Left lung (tissue), 10 donors: ENCODE results near the gene ZNF440. TPM values are rescaled to one million over a fixed set of nuclear protein-coding genes. Genes with fewer than 3 reads are reported as not detected.
"Not testable (repeated sequence)": the region's sequence is repeated elsewhere in the genome, so short reads cannot be mapped to it uniquely, and the experiment has no call there.

Experiments
- ATAC-seq: fragments of 200-7000 bp; cut with Tn5 transposase; one replicate; pipeline ENCODE4 v1.9.1; 2020; ENCODE audit warnings: moderate library complexity
- DNase-seq, 4 donors: peaks; one replicate each; pipeline ENCODE4 v3.0.0-alpha.2; 2013 to 2020
- H3K27ac ChIP-seq, 2 donors: fragments of 200-600 bp; sonication (generic) in 1 of 2; one replicate each; pipeline versions ENCODE4 v1.5.0 to v1.8.0; 2020 to 2021
- H3K27me3 ChIP-seq, 2 donors: fragments of 200-600 bp; sonication (generic) in 1 of 2; one replicate each; pipeline versions ENCODE4 v1.5.0 to v1.8.0; 2020 to 2021
- H3K36me3 ChIP-seq, 2 donors: fragments of 200-600 bp; sonication (generic) in 1 of 2; one replicate each; pipeline versions ENCODE4 v1.5.0 to v1.8.0; 2020 to 2021
- H3K4me1 ChIP-seq, 2 donors: fragments of 200-600 bp; one replicate each; pipeline ENCODE4 v1.8.0; 2021
- H3K4me3 ChIP-seq, 2 donors: fragments of 200-600 bp; sonication (generic) in 1 of 2; one replicate each; pipeline versions ENCODE4 v1.5.0 to v1.8.0; 2020 to 2021; ENCODE audit warnings: mild to moderate bottlenecking in 1 of 2
- H3K9me3 ChIP-seq, 2 donors: fragments of 200-600 bp; sonication (generic) in 1 of 2; one replicate each; pipeline versions ENCODE4 v1.5.0 to v1.8.0; 2020 to 2021
- intact Hi-C, 2 donors: fragments of 100-400 bp; cut with DNase I; formaldehyde crosslinking; loops; one replicate each; pipeline versions ENCODE4 v1.11.2 to v1.14.2; 2022
- polyA plus RNA-seq, 6 donors: library from polyadenylated mRNA; unstranded; fragments of 120-200 nt; gene quantifications; one replicate each; pipeline ENCODE4 v1.2.1, GENCODE V29; 2013; ENCODE audit not compliant: insufficient read length in 6 of 6
- total RNA-seq, 2 donors: library from RNA; stranded (reverse); fragmentation: NEBNext Ultra II Directional; extraction: Animal tissue kit (Norgen Biotek cat#: 25700); gene quantifications; one replicate each; pipeline ENCODE4 v1.2.1, GENCODE V29; 2021
- TF ChIP-seq, protein P1 (sequence below), 2 donors: fragments of 200-600 bp; sonication (generic) in 1 of 2; IDR thresholded peaks; one replicate each; pipeline versions ENCODE4 v1.5.0 to v1.8.0; 2021; ENCODE audit warnings: antibody characterized with exemption in 2 of 2
- donor health status: DM: no; HTN: yes; CAD: no.
- donor health status: DM: no; HTN: no; CAD: no.

ZNF440 gene
- total and polyA plus RNA-seq, 8 donors: 12.6 to 26.4 (median 20.6) TPM

- ATAC-seq: no peak
- TF ChIP-seq, protein P1, sequence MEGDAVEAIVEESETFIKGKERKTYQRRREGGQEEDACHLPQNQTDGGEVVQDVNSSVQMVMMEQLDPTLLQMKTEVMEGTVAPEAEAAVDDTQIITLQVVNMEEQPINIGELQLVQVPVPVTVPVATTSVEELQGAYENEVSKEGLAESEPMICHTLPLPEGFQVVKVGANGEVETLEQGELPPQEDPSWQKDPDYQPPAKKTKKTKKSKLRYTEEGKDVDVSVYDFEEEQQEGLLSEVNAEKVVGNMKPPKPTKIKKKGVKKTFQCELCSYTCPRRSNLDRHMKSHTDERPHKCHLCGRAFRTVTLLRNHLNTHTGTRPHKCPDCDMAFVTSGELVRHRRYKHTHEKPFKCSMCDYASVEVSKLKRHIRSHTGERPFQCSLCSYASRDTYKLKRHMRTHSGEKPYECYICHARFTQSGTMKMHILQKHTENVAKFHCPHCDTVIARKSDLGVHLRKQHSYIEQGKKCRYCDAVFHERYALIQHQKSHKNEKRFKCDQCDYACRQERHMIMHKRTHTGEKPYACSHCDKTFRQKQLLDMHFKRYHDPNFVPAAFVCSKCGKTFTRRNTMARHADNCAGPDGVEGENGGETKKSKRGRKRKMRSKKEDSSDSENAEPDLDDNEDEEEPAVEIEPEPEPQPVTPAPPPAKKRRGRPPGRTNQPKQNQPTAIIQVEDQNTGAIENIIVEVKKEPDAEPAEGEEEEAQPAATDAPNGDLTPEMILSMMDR (IDR thresholded peaks at IDR 0.05): no peak
- H3K27me3 ChIP-seq: no peaks in the 10 kb centered on the region
- no peak for DNase-seq
- peaks cover 0 to 17% of the 10 kb centered on the region in 2 donors for H3K4me1 ChIP-seq
- no peak overlapping the region for H3K4me3 ChIP-seq
- H3K9me3 ChIP-seq: peaks cover 0 to 25% of the 10 kb centered on the region in 2 donors
- intact Hi-C loops: no loop called here
- H3K27ac ChIP-seq: no peak overlapping the region
- H3K36me3 ChIP-seq: no peaks in the 10 kb centered on the region
Observed at GRCh38 chr19:11853358-11853757, 39.3 kb downstream of the ZNF440 start.

DNA sequence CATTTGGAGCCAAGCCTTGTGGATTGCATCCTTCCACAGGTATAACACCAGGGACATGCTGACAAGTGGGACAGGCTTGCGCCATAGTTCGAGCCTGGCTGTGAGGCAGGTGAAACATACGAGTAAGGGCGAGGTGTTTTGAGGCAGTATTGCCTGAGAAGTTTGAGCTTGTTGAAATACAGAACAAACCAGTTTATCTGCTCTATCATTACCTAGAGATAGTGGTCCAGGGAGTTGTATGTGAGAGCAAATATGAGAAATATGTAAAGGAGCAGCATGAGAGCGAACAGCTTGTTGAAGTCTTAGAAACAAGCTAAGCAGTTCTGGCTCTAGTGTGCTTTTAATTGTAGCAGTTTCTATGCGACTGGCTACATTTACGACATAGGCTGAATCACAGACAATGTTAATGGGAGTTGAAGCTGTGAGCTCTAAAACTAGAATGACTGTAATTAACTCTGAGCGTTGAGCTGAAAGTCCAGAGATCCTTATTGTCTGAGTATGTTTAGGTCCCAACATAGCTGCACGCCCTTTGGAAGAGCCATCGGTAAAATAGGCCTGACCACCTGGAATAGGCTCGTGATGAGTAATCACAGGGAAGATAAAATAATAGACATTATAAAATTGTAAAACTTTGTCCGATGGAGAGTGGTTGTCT, 42.6 kb downstream of the ZNF440 start:
- Histone ChIP-seq H3K4me1 (no peaks in the 10 kb centered on the region), H3K9me3 (peaks cover 0 to 49% of the 10 kb centered on the region in 2 donors), H3K4me3 (no peak overlapping the region), H3K36me3 (no peaks in the 10 kb centered on the region), H3K27me3 (no peaks in the 10 kb centered on the region), H3K27ac (no peak overlapping the region)
- intact Hi-C loops: no loop called here
- ATAC-seq (peak; percentile 95), DNase-seq (peak in 3 of 4 donors; percentile 20 to 68 (median 46))
- TF ChIP-seq, protein P1 (IDR thresholded peaks at IDR 0.05): no peak

DNA sequence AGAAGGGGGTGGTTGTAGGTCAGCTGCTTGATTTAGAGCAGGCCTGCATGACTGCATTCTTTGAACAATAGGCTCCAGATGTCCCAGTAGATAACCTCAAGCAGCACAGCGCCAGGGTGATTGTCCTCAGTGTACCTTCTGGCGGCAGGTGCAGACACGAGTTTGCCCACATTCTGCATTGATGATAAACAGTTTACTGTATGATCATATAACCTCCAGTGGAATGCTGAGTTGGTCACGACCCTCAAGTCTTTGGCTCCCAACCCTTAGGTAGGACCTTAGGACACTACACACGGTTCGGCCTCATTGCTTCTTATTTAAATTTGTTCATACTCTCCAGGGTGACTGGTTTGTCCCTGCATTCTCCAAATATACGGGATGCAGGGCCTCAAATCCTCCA, 46.6 kb downstream of the ZNF440 start:
- Histone ChIP-seq H3K4me3 (no peak overlapping the region), H3K27ac (no peak overlapping the region), H3K36me3 (peaks cover 0 to 10% of the 10 kb centered on the region in 2 donors), H3K9me3 (peaks cover 0 to 62% of the 10 kb centered on the region in 2 donors), H3K27me3 (no peaks in the 10 kb centered on the region), H3K4me1 (no peaks in the 10 kb centered on the region)
- intact Hi-C loops: no loop called here
- no peak for ATAC-seq
- TF ChIP-seq, protein P1 (IDR thresholded peaks at IDR 0.05): no peak
- no peak for DNase-seq

DNA sequence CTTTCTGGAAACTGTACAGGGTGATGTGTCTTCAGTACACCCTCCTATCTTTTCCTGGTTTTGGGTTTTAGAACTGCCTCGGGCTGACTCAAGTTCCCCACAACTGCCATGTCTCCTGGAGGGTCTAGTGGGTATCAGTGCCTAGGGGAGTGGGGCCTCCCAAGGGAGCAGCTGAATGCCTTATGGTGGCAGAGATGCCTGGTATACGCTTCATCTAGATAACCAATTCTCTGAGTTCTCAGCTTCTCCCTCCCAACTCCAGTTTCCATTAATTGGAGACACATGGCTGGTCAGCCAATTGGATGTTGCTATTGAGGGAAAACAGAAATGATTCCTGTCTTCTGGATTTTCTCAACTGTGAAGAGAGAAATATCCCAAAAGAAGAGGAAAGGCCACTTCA, 47.2 kb downstream of the ZNF440 start:
- Histone ChIP-seq H3K4me1 (no peaks in the 10 kb centered on the region), H3K27me3 (no peaks in the 10 kb centered on the region), H3K9me3 (peaks cover 0 to 67% of the 10 kb centered on the region in 2 donors), H3K27ac (no peak overlapping the region), H3K36me3 (peaks cover 0 to 15% of the 10 kb centered on the region in 2 donors), H3K4me3 (no peak overlapping the region)
- ATAC-seq: no peak
- TF ChIP-seq, protein P1 (IDR thresholded peaks at IDR 0.05): no peak
- DNase-seq: no peak
- intact Hi-C loops: no loop called here

DNA sequence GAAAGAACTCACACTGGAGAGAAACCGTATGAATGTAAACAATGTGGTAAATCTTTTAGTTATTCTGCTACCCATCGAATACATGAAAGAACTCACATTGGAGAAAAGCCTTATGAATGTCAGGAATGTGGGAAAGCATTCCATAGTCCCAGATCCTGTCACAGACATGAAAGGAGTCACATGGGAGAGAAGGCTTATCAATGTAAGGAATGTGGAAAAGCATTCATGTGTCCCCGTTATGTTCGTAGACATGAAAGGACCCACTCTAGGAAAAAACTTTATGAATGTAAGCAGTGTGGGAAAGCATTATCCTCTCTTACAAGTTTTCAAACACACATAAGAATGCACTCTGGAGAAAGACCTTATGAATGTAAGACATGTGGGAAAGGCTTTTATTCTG, 53.7 kb downstream of the ZNF440 start:
- ATAC-seq, H3K4me3 ChIP-seq, intact Hi-C loops, H3K27me3 ChIP-seq, DNase-seq, H3K4me1 ChIP-seq, H3K27ac ChIP-seq: not testable (repeated sequence)
- H3K36me3 ChIP-seq: peaks cover 7 to 50% of the 10 kb centered on the region in 2 donors
- H3K9me3 ChIP-seq: peaks cover 14 to 89% of the 10 kb centered on the region in 2 donors

DNA sequence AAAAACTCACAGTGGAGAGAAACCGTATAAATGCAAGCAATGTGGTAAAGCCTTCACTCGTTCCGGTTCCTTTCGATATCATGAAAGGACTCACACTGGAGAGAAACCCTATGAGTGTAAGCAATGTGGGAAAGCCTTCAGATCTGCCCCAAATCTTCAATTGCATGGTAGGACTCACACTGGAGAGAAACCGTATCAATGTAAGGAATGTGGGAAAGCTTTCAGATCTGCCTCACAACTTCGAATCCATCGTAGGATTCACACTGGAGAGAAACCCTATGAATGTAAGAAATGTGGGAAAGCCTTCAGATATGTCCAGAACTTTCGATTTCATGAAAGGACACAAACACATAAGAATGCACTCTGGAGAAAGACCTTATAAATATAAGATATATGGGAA, 54.1 kb downstream of the ZNF440 start:
- DNase-seq (no peak), ATAC-seq (no peak)
- Histone ChIP-seq H3K4me3 (no peak overlapping the region), H3K27me3 (no peaks in the 10 kb centered on the region), H3K36me3 (peaks cover 7 to 50% of the 10 kb centered on the region in 2 donors), H3K4me1 (no peaks in the 10 kb centered on the region), H3K9me3 (peaks cover 14 to 89% of the 10 kb centered on the region in 2 donors), H3K27ac (no peak overlapping the region)
- intact Hi-C loops: no loop called here
- TF ChIP-seq, protein P1 (IDR thresholded peaks at IDR 0.05): no peak
